Endothelial cell (in vitro differentiated cells): Measurements from ENCODE around the gene TRIM66. TPM values are rescaled to one million over a fixed set of nuclear protein-coding genes. Genes with fewer than 3 reads are reported as not detected.
"Not testable (repeated sequence)": the region's sequence is repeated elsewhere in the genome, so short reads cannot be mapped to it uniquely, and the experiment has no call there.

Experiments
- DNase-seq: peaks from one replicate; pipeline ENCODE4 v3.0.0; 2021; ENCODE audit warnings: low spot score
- H3K27ac Mint-ChIP-seq: one replicate; pipeline ENCODE4 v1.8.0; 2021; ENCODE audit warnings: mixed read lengths, inconsistent platforms; ENCODE audit not compliant: unreplicated experiment
- H3K27me3 Mint-ChIP-seq: one replicate; pipeline ENCODE4 v1.8.0; 2021; ENCODE audit warnings: mild to moderate bottlenecking, moderate library complexity, mixed read lengths, inconsistent platforms; ENCODE audit not compliant: unreplicated experiment
- H3K36me3 Mint-ChIP-seq: one replicate; pipeline ENCODE4 v1.8.0; 2021; ENCODE audit warnings: mild to moderate bottlenecking, low read depth, mixed read lengths, inconsistent platforms; ENCODE audit not compliant: unreplicated experiment
- H3K4me1 Mint-ChIP-seq: one replicate; pipeline ENCODE4 v1.8.0; 2021; ENCODE audit warnings: mild to moderate bottlenecking, mixed read lengths, inconsistent platforms; ENCODE audit not compliant: unreplicated experiment
- H3K4me3 Mint-ChIP-seq: one replicate; pipeline ENCODE4 v1.8.0; 2021; ENCODE audit warnings: mild to moderate bottlenecking, mixed read lengths, inconsistent platforms; ENCODE audit not compliant: unreplicated experiment
- H3K9me3 Mint-ChIP-seq: one replicate; pipeline ENCODE4 v1.8.0; 2021; ENCODE audit warnings: mixed read lengths, inconsistent platforms; ENCODE audit not compliant: unreplicated experiment
- CTCF ChIP-seq: fragments of 200-600 bp; sonication (generic); IDR thresholded peaks from one replicate; pipeline ENCODE4 v1.5.0; 2021; ENCODE audit warnings: antibody characterized with exemption; ENCODE audit not compliant: unreplicated experiment
- total RNA-seq: library from RNA; stranded (reverse); fragmentation: NEBNext Ultra II Directional; extraction: Animal tissue kit (Norgen Biotek cat#: 25700); gene quantifications from one replicate; pipeline ENCODE4 v1.2.1, GENCODE V29; 2021; ENCODE audit not compliant: unreplicated experiment

TRIM66 gene
- total RNA-seq, 1 donor from 2014 or later, result 11.4 TPM

GRCh38 chr11:8671193-8671612 lies 11.3 kb downstream of the TRIM66 start:
- no peaks in the 10 kb centered on the region for H3K36me3 Mint-ChIP-seq
- peaks cover 12% of the 10 kb centered on the region for H3K4me1 Mint-ChIP-seq
- DNase-seq, result peak; percentile 15
- no peaks in the 10 kb centered on the region for H3K9me3 Mint-ChIP-seq
- no peak overlapping the region for H3K4me3 Mint-ChIP-seq
- peak overlapping the region; percentile 90 for H3K27ac Mint-ChIP-seq
- TF ChIP-seq CTCF, result no peak
- peaks cover 3% of the 10 kb centered on the region for H3K27me3 Mint-ChIP-seq

- not testable (repeated sequence) for H3K4me3 Mint-ChIP-seq, H3K27me3 Mint-ChIP-seq, H3K36me3 Mint-ChIP-seq, DNase-seq, H3K27ac Mint-ChIP-seq, H3K9me3 Mint-ChIP-seq
- peaks cover 12% of the 10 kb centered on the region for H3K4me1 Mint-ChIP-seq
Observed at GRCh38 chr11:8670081-8670480, 12.4 kb downstream of the TRIM66 start.

DNA sequence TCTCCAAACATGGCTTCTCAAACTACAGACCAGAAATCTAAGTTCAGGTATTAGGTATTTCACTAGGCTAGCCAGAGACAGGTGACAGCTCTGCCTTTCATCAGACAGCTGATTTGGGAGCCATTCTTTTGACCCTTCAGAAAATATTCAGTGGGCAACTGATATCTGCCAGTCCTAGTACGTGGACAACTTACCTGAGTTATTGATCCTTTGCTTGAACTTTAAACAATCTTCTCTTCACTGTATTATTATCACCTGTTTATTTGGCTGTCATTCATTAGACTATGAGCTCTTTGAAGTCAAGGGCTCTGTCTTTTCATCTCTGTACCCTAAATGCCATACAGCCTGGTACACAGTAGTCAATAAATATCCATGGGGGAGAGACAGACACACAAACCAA lies 17.2 kb downstream of the TRIM66 start:
- no peak overlapping the region for H3K4me3 Mint-ChIP-seq
- no peaks in the 10 kb centered on the region for H3K9me3 Mint-ChIP-seq
- H3K27me3 Mint-ChIP-seq, result peaks cover 6% of the 10 kb centered on the region
- no peaks in the 10 kb centered on the region for H3K4me1 Mint-ChIP-seq
- TF ChIP-seq CTCF, result no peak
- DNase-seq, result no peak
- H3K27ac Mint-ChIP-seq, result no peak overlapping the region
- peaks cover under 1% of the 10 kb centered on the region for H3K36me3 Mint-ChIP-seq

DNA sequence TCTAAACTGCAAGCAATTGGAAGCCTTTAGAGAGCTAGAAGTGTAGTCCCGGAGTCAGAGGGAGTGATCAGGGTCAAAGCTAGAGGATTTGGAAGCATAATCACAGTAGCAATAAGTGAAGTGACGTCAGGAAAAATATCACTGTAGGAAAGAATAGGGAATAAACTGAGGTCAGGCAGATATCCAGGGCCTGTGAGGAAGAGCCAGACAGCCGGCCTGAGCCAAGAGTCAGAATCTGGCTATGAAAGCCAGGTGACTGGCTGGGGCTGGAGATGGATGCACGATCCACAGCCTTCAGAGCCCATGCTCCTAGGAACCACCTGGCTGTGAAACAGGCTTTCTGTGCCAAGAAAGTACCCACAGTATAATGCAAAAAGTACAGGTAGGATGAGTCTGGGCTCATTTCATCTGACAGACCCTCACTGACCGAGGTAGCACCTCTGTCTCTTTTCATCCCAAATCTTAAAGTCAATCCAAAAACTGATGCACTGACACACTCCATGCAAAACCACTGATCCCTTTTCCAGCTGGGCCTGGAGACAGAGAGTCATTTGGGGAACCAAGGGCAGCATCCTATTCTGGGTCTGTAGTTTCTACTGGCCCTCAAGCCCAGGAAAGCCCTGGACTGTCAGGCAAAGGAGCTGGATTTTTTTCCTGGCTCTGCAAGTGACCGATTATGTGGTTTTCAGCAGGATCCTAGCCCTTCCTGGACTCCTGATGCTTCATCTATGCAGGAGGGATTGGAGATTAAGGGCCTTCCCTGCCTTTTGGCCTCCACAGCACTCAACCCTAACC lies 21.3 kb downstream of the TRIM66 start:
- no peak for TF ChIP-seq CTCF
- Mint-ChIP-seq H3K36me3 (peaks cover 3% of the 10 kb centered on the region), H3K4me3 (no peak overlapping the region), H3K4me1 (no peaks in the 10 kb centered on the region), H3K9me3 (no peaks in the 10 kb centered on the region), H3K27ac (no peak overlapping the region), H3K27me3 (peaks cover 3% of the 10 kb centered on the region)
- DNase-seq, result no peak

GRCh38 chr11:8658321-8659057 lies 24.0 kb downstream of the TRIM66 start:
- DNase-seq, result no peak
- TF ChIP-seq CTCF, result no peak
- Mint-ChIP-seq H3K27me3 (peaks cover 3% of the 10 kb centered on the region), H3K36me3 (peaks cover 3% of the 10 kb centered on the region), H3K4me1 (peaks cover 7% of the 10 kb centered on the region), H3K27ac (no peak overlapping the region), H3K4me3 (no peak overlapping the region), H3K9me3 (no peaks in the 10 kb centered on the region)
